Measurements from ENCODE around the gene AIF1. TPM values are rescaled to one million over a fixed set of nuclear protein-coding genes. Genes with fewer than 3 reads are reported as not detected.
A peak's percentile ranks its signal among the peaks of the same experiment; 100 is the strongest.

The AIF1 gene
- total and polyA plus RNA-seq, 10 donors, result 258 to 479 (median 311) TPM

DNA sequence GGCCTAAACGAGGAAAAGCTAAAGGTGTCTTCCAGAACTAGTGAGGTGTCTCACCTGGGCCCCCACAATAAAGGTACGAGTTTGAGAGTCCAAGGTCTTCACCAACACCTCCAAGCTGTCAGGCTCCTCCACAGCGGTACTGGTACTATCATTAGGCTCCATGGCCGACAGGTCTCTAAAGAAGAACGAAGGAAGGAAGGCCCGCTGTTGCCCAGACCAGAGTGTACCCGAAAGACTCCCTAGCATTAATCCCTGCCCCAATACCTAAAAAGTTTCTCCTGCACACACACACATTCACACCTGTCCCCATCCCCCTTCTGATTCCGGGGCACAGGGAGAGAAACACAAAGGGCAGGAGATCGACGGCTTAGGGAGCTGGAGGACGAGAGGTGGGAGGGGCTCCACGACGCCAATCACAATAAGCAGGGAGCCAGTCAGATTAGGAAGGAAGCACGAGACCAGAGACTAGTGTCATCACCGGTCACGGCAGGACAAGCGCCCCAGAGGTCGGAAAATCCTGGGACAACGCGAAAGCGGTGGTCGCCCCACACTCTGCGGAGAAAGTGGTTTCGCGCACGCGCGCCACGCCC, 36.7 kb downstream of the AIF1 start:
- Histone ChIP-seq H3K36me3 (peaks cover 11 to 68% (median 42%) of the 10 kb centered on the region in 6 donors), H3K4me1 (peaks cover 16 to 72% (median 47%) of the 10 kb centered on the region in 6 donors), H3K4me3 (peak overlapping the region; percentile 70 to 87 (median 73)), H3K27ac (peak overlapping the region; percentile 95 to 100 (median 98)), H3K9me3 (no peaks in the 10 kb centered on the region), H3K27me3 (replicated peaks in 1 of 7) (no peaks in the 10 kb centered on the region)
- TF ChIP-seq POLR2AphosphoS5 (IDR thresholded peaks at IDR 0.05) (no peak), POLR2A (IDR thresholded peaks at IDR 0.05) (no peak)
- TF ChIP-seq, protein P1, sequence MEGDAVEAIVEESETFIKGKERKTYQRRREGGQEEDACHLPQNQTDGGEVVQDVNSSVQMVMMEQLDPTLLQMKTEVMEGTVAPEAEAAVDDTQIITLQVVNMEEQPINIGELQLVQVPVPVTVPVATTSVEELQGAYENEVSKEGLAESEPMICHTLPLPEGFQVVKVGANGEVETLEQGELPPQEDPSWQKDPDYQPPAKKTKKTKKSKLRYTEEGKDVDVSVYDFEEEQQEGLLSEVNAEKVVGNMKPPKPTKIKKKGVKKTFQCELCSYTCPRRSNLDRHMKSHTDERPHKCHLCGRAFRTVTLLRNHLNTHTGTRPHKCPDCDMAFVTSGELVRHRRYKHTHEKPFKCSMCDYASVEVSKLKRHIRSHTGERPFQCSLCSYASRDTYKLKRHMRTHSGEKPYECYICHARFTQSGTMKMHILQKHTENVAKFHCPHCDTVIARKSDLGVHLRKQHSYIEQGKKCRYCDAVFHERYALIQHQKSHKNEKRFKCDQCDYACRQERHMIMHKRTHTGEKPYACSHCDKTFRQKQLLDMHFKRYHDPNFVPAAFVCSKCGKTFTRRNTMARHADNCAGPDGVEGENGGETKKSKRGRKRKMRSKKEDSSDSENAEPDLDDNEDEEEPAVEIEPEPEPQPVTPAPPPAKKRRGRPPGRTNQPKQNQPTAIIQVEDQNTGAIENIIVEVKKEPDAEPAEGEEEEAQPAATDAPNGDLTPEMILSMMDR (IDR thresholded peaks at IDR 0.05 in 8 of 11, conservative IDR thresholded peaks at IDR 0.05 in 3 of 11), result no peak
- DNase-seq, result no peak
- 3 to 4% (median 4%) methylated on average over 28 to 29 of the region's 29 CpGs for WGBS, 5 donors
- intact Hi-C loops (cut with DNase I; ENCODE audit: low total_unique reads), result no loop called here

DNA sequence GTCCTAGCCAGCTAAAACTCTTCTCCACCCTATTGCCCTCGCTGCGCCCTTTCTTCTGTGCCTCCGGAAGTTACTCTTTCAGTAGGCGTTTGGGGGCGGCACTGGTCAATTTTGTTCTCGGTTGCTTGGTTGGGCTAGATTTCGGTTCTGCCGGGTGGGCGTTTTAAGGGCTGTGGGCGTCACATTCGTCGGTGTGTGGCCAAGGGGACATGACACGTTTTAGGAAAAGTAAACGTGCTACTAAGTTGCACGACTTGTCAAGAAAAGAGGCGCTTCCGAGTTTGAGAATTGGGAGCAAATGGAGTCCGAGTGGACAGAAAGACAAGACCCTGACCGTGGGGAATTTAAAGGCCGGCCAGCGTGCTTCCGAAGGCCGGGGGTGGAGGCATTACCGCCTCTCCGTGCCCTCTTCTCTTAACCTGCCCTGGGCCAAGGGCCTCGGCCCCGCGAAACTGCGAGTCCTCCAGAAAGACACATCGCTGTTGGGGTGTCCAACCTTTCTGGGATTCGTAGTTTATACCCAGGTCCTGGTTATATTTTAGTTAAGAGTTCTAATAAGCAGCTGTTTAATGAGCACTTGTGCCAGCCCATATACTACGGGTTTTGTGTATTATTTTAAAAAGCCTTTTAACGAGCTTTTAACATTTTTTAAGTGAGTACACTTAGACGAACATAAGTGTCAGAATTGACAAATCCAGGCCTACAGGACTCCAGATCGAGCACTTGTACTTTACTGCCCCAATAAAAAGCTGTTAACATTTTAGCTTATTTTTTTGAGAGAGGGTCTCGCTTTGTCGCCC, 38.1 kb downstream of the AIF1 start:
- H3K27me3 ChIP-seq (replicated peaks in 1 of 7), result no peaks in the 10 kb centered on the region
- H3K9me3 ChIP-seq, result no peaks in the 10 kb centered on the region
- TF ChIP-seq, protein P1 (IDR thresholded peaks at IDR 0.05 in 8 of 11, conservative IDR thresholded peaks at IDR 0.05 in 3 of 11), result no peak
- TF ChIP-seq POLR2AphosphoS5 (IDR thresholded peaks at IDR 0.05) (peak in 1 of 3 donors; percentile 85), POLR2A (IDR thresholded peaks at IDR 0.05) (peak in 1 of 3 donors; percentile 59)
- peak; percentile 94 for DNase-seq
- peak overlapping the region; percentile 28 to 87 (median 72) for H3K4me3 ChIP-seq
- intact Hi-C loops (cut with DNase I; ENCODE audit: low total_unique reads), result no loop called here
- 9 to 10% (median 9%) methylated on average over 33 to 37 of the region's 37 CpGs for WGBS, 5 donors
- H3K36me3 ChIP-seq, result peaks cover 0 to 68% (median 37%) of the 10 kb centered on the region in 6 donors
- peaks cover 22 to 86% (median 61%) of the 10 kb centered on the region in 6 donors for H3K4me1 ChIP-seq
- peak overlapping the region; percentile 95 to 100 (median 98) for H3K27ac ChIP-seq

DNA sequence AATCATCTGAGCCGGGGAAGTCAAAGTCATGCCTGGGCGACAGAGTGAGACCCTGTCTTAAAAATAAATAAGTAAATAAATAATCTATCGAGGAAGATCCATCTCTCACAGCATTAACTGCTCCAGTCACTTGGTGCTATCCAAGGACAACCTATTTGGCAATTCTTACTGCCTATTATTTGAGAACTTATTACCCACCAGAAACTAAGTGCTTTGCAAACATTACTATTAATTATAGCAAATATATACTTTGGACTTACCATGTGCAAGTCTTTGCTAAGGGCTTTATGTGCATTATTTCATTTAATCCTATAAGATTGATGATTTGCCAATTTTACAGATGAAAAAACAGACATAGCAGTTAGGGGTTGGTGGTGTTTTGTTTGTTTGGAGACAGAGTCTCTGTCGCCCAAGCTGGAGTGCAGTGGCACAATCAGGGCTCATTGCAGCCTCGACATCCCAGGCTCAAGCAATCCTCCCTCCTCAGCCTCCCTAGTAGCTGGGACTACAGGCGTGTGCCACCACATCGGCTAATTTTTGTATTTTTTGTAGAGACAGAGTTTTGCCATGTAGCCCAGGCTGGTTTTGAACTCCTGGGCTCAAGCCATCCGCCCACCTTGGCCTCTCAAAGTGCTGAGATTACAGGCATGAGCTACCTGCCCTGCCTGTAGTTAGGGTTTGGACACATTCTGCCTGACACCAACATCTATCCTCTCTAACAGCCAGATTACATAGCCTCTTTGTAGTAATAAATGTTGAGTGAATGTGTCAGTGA, 39.7 kb downstream of the AIF1 start:
- Histone ChIP-seq H3K4me3 (no peak overlapping the region), H3K4me1 (peaks cover 38 to 88% (median 70%) of the 10 kb centered on the region in 6 donors), H3K27me3 (replicated peaks in 1 of 7) (no peaks in the 10 kb centered on the region), H3K9me3 (no peaks in the 10 kb centered on the region), H3K27ac (no peak overlapping the region), H3K36me3 (peaks cover 0 to 62% (median 21%) of the 10 kb centered on the region in 6 donors)
- no peak for DNase-seq
- WGBS, 5 donors, result 93 to 99% (median 94%) methylated on average over 8 of the region's 8 CpGs
- intact Hi-C loops (cut with DNase I; ENCODE audit: low total_unique reads), result no loop called here
- TF ChIP-seq POLR2AphosphoS5 (IDR thresholded peaks at IDR 0.05) (no peak), POLR2A (IDR thresholded peaks at IDR 0.05) (no peak)
- TF ChIP-seq, protein P1 (IDR thresholded peaks at IDR 0.05 in 8 of 11, conservative IDR thresholded peaks at IDR 0.05 in 3 of 11), result no peak

All from spleen (tissue), 11 donors.